B cell (primary cell): ENCODE measurements around the gene PPP6R3. TPM values are rescaled to one million over a fixed set of nuclear protein-coding genes. Genes with fewer than 3 reads are reported as not detected.
A peak's percentile ranks its signal among the peaks of the same experiment; 100 is the strongest.

Source experiments
- ATAC-seq: fragments of 200-7000 bp; cut with Tn5 transposase; one replicate; pipeline ENCODE4 v1.10.0; 2021; ENCODE audit warnings: low read depth, mild to moderate bottlenecking, moderate number of reproducible peaks, moderate library complexity
- CTCF ChIA-PET: fragments of 350-600 bp; sonication (Branson Sonifier 250); formaldehyde crosslinking; loops from one replicate; lab custom pipeline; 2021; ENCODE audit warnings: antibody characterized with exemption, inconsistent platforms; lab: Charles Lee
- POLR2A ChIA-PET: fragments of 350-600 bp; sonication (Branson Sonifier 250); formaldehyde crosslinking; loops from one replicate; lab custom pipeline; 2021; ENCODE audit warnings: antibody characterized with exemption; lab: Charles Lee
- DNase-seq: peaks from one replicate; pipeline ENCODE4 v3.0.0; 2013
- H2AFZ ChIP-seq: 2 replicates; pipeline ENCODE4 v1.6.1; 2012; ENCODE audit warnings: mild to moderate bottlenecking, low read depth, low read length; ENCODE audit not compliant: insufficient read depth, poor library complexity, severe bottlenecking
- H3K27ac ChIP-seq, 2 donors: 1 replicate in 1 of 2; 2 replicates in 1 of 2; pipeline ENCODE4 v1.5.1; 2012 to 2013; ENCODE audit warnings: low read length in 2 of 2, mild to moderate bottlenecking in 2 of 2, moderate library complexity in 1 of 2
- H3K27me3 ChIP-seq, 4 experiments: fragments of 200-600 bp in 1 of 4; sonication (generic) in 1 of 4; replicated peaks in 1 of 4; 1 replicate in 2 of 4; 2 replicates in 2 of 4; pipeline versions ENCODE4 v1.6.1 to v1.7.0; 2013 to 2016; ENCODE audit warnings: low read length in 3 of 4, mild to moderate bottlenecking in 2 of 4, mixed read lengths in 1 of 4, moderate library complexity in 1 of 4; ENCODE audit not compliant: insufficient read depth in 4 of 4, control insufficient read depth in 3 of 4; ENCODE audit errors: control extremely low read depth in 1 of 4
- H3K36me3 ChIP-seq, 2 experiments: replicated peaks in 1 of 2; 1 replicate in 1 of 2; 2 replicates in 1 of 2; pipeline versions ENCODE4 v1.6.1 to v1.7.1; 2013; ENCODE audit warnings: low read length in 1 of 2; ENCODE audit not compliant: insufficient read depth in 2 of 2, control insufficient read depth in 1 of 2; ENCODE audit errors: control extremely low read depth in 1 of 2, extremely low read depth in 1 of 2
- H3K4me1 ChIP-seq, 2 donors: fragments of 200-600 bp in 1 of 2; sonication (generic) in 1 of 2; 1 replicate in 1 of 2; 2 replicates in 1 of 2; pipeline versions ENCODE4 v1.5.1 to v1.6.1; 2013 to 2017; ENCODE audit warnings: low read length in 2 of 2; ENCODE audit not compliant: control insufficient read depth in 2 of 2, insufficient read depth in 2 of 2
- H3K4me2 ChIP-seq: replicated peaks from 2 replicates; pipeline ENCODE3; 2012; ENCODE audit warnings: mild to moderate bottlenecking, low read depth, low read length; ENCODE audit not compliant: poor library complexity, severe bottlenecking
- H3K4me3 ChIP-seq, 5 experiments: fragments of 200-600 bp in 1 of 5; sonication (generic) in 1 of 5; 1 replicate in 3 of 5; 2 replicates in 2 of 5; pipeline versions ENCODE4 v1.5.1 to v1.7.0; 2011 to 2016; ENCODE audit warnings: low read length in 4 of 5, mild to moderate bottlenecking in 4 of 5, low read depth in 2 of 5, control low read depth in 1 of 5, moderate library complexity in 1 of 5; ENCODE audit not compliant: insufficient read depth in 1 of 5; ENCODE audit errors: control extremely low read depth in 1 of 5, extremely low read depth in 1 of 5
- H3K79me2 ChIP-seq: fragments of 200-600 bp; sonication (generic); one replicate; pipeline ENCODE4 v1.6.0; 2016; ENCODE audit warnings: low read length; ENCODE audit not compliant: control insufficient read depth, insufficient read depth
- H3K9ac ChIP-seq: fragments of 200-600 bp; sonication (generic); 2 replicates; pipeline ENCODE4 v1.6.1; 2017; ENCODE audit warnings: mild to moderate bottlenecking, low read length, moderate library complexity
- H3K9me3 ChIP-seq, 3 donors: one replicate each; pipeline versions ENCODE4 v1.6.1 to v1.7.1; 2013; ENCODE audit warnings: low read length in 2 of 3; ENCODE audit not compliant: control insufficient read depth in 2 of 3, insufficient read depth in 1 of 3; ENCODE audit errors: control extremely low read depth in 1 of 3
- H4K20me1 ChIP-seq: 2 replicates; pipeline ENCODE4 v1.6.0; 2012; ENCODE audit warnings: mild to moderate bottlenecking, low read length; ENCODE audit not compliant: insufficient read depth, control insufficient read depth, poor library complexity, severe bottlenecking
- H3K27ac Mint-ChIP-seq: one replicate; pipeline ENCODE4 v1.8.0; 2021; ENCODE audit warnings: mixed read lengths
- H3K27me3 Mint-ChIP-seq: one replicate; pipeline ENCODE4 v1.8.0; 2021; ENCODE audit warnings: mixed read lengths
- H3K4me1 Mint-ChIP-seq: one replicate; pipeline ENCODE4 v1.8.0; 2021; ENCODE audit warnings: mixed read lengths
- H3K4me3 Mint-ChIP-seq: one replicate; pipeline ENCODE4 v1.8.0; 2021; ENCODE audit warnings: mixed read lengths
- H3K9me3 Mint-ChIP-seq: one replicate; pipeline ENCODE4 v1.8.0; 2022; ENCODE audit warnings: mixed read lengths; ENCODE audit not compliant: insufficient read depth
- CTCF ChIP-seq: fragments of 200-600 bp; IDR thresholded peaks from one replicate; pipeline ENCODE4 v1.8.0; 2022; ENCODE audit warnings: antibody characterized with exemption, mild to moderate bottlenecking
- EZH2 ChIP-seq: IDR thresholded peaks from 2 replicates; pipeline ENCODE4 v1.6.1; 2012; ENCODE audit warnings: borderline replicate concordance, low read depth, mild to moderate bottlenecking, moderate library complexity, low read length; ENCODE audit not compliant: insufficient read depth, poor library complexity, severe bottlenecking
- WGBS: methylation state at CpG from one replicate; pipeline ENCODE4 v1.1.5; 2013; ENCODE audit warnings: missing lambda C conversion rate; ENCODE audit not compliant: insufficient coverage; 5-methylcytosine and 5-hydroxymethylcytosine counted together
- intact Hi-C: fragments of 100-400 bp; cut with micrococcal nuclease; formaldehyde crosslinking; loops from one replicate; pipeline ENCODE4 v1.10.0; 2022
- polyA plus RNA-seq: library from polyadenylated mRNA; depleted of rRNA; stranded (reverse); fragments of >200 nt; gene quantifications from 2 replicates; pipeline ENCODE4 v1.2.3, GENCODE V29; 2012
- total RNA-seq, 2 donors: library from RNA; stranded (reverse); fragments of 120-200 nt in 1 of 2; gene quantifications; 1 replicate in 1 of 2; 2 replicates in 1 of 2; pipeline versions ENCODE4 v1.2.3 to v1.2.4, GENCODE V29; 2013 to 2022

Gene PPP6R3
- total and polyA plus RNA-seq, 2 donors (not counting 1 experiment from before 2014, with no cell fraction given) = 48.5 to 159 TPM

- Mint-ChIP-seq H3K27me3 (no peaks in the 10 kb centered on the region), H3K9me3 (no peaks in the 10 kb centered on the region), H3K4me3 (no peak overlapping the region), H3K4me1 (peaks cover 13% of the 10 kb centered on the region), H3K27ac (peak overlapping the region; percentile 5)
- Histone ChIP-seq H3K4me1 (no peaks in the 10 kb centered on the region), H3K4me3 (no peak overlapping the region), H3K36me3 (peaks cover 42 to 80% of the 10 kb centered on the region in 2 experiments), H3K27ac (no peak overlapping the region), H3K9ac (no peak overlapping the region), H2AFZ (no peak overlapping the region), H3K4me2 (no peak overlapping the region), H3K27me3 (no peaks in the 10 kb centered on the region), H3K9me3 (no peaks in the 10 kb centered on the region), H3K79me2 (no peaks in the 10 kb centered on the region), H4K20me1 (peaks cover 27% of the 10 kb centered on the region)
- intact Hi-C loops = no loop called here
- DNase-seq (no peak), ATAC-seq (no peak)
- POLR2A ChIA-PET = no interaction called here
- 91% methylated on average over 4 of the region's 8 CpGs for WGBS
- TF ChIP-seq EZH2 (no peak), CTCF (no peak)
- CTCF ChIA-PET = interaction anchor here (0.7 to 1.2 kb wide), 2 partner anchors 12 to 269 kb away, joined by 3 read pairs; no protein-coding TSS in a partner anchor
Observed at GRCh38 chr11:68582416-68583040, 122.0 kb downstream of the PPP6R3 start.

GRCh38 chr11:68583041-68583446 is 122.5 kb downstream of the PPP6R3 start:
- CTCF ChIA-PET = interaction anchor here (0.7 to 2.8 kb wide), 3 partner anchors 11 to 268 kb away, joined by 3 to 32 read pairs (median 3); partner anchors contain the start of gene CPT1A
- H3K4me3 Mint-ChIP-seq = no peak overlapping the region
- H3K4me2 ChIP-seq = no peak overlapping the region
- H3K9ac ChIP-seq = no peak overlapping the region
- ATAC-seq = no peak
- TF ChIP-seq CTCF = no peak
- POLR2A ChIA-PET = no interaction called here
- intact Hi-C loops = no loop called here
- no peaks in the 10 kb centered on the region for H3K9me3 ChIP-seq
- peaks cover 26% of the 10 kb centered on the region for H4K20me1 ChIP-seq
- no peaks in the 10 kb centered on the region for H3K79me2 ChIP-seq
- no peak overlapping the region for H3K4me3 ChIP-seq
- peaks cover 13% of the 10 kb centered on the region for H3K4me1 Mint-ChIP-seq
- H3K27me3 ChIP-seq = no peaks in the 10 kb centered on the region
- H3K9me3 Mint-ChIP-seq = no peaks in the 10 kb centered on the region
- H2AFZ ChIP-seq = no peak overlapping the region
- no peaks in the 10 kb centered on the region for H3K4me1 ChIP-seq
- no peak overlapping the region for H3K27ac Mint-ChIP-seq
- WGBS = 100% methylated on average over 1 of the region's 2 CpGs
- H3K27ac ChIP-seq = no peak overlapping the region
- DNase-seq = no peak
- no peaks in the 10 kb centered on the region for H3K27me3 Mint-ChIP-seq
- H3K36me3 ChIP-seq = peaks cover 41 to 80% of the 10 kb centered on the region in 2 experiments
